ENCODE results near the gene NUDCD3. TPM values are rescaled to one million over a fixed set of nuclear protein-coding genes. Genes with fewer than 3 reads are reported as not detected.
A peak's percentile ranks its signal among the peaks of the same experiment; 100 is the strongest.

Gene NUDCD3
- total RNA-seq, 1 experiment from 2014 or later: 71.9 TPM

DNA sequence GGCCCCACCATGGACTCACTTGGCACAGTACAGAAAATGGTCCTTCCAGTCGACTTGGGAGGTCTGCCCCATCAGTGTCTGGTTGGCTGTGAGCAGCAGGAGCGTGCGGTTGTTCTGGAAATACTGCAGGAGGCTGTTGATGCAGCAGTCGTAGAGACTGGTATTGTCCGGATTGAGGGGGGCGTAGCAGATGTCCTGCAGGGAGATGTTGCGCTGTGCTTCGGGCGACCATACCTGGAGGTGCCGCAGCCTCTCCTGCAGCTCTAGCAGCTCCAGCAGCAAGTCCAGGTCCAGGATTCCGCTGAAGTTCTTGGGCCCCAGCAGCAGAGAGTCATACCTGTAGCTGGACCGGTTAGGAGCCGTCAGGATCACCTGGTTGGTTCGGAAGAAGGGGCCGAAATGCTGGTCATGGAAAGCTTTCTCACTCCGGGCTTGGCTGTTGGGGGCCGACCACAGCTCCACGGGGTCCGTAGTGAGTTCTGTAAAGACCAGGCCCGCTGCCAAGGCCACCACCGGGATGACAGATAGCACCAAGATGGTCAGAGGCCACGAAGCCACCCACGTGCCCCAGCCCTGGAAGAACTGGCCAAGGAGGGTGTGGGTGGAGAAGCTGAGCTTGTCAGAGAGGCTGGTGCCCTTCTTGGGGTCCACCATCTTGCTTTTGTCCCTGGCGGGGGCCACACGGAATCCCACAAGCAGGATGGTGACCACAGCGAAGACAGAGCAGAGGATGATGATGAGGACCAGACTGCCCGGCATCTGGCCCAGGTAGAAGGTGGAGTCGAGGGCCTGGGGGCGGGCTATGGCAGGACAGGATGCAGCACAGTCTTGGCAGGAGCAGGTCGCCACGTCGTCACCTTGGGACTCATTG lies 48.6 kb upstream of the NUDCD3 start:
- Histone ChIP-seq H2BK20ac (ENCODE audit: low read depth, low read length, poor library complexity, severe bottlenecking) (no peak overlapping the region), H3K4ac (ENCODE audit: low read depth, low read length) (no peak overlapping the region), H3K4me1 (ENCODE audit: insufficient read depth, low read length) (no peaks in the 10 kb centered on the region), H3K9me3 (ENCODE audit: control insufficient read depth, low read depth, low read length) (no peaks in the 10 kb centered on the region), H2BK15ac (ENCODE audit: low read depth, low read length) (no peak overlapping the region), H3K14ac (ENCODE audit: insufficient read depth, low read length) (peak overlapping the region; percentile 20; the same call in 1 of the 2 replicates), H2BK120ac (ENCODE audit: low read depth, low read length, poor library complexity, severe bottlenecking) (no peak overlapping the region), H4K91ac (ENCODE audit: insufficient read length, low read depth, low read length) (no peak overlapping the region), H4K8ac (replicated peaks; ENCODE audit: insufficient read length, low read depth, low read length) (no peak overlapping the region), H4K5ac (ENCODE audit: insufficient read length, low read depth, low read length) (no peak overlapping the region), H3K56ac (ENCODE audit: insufficient read length, low read depth, low read length) (no peak overlapping the region), H3K9ac (ENCODE audit: extremely low read depth, insufficient read length, low read length) (no peak overlapping the region), H3K23me2 (ENCODE audit: insufficient read length, low read depth, low read length, poor library complexity, severe bottlenecking) (no peaks in the 10 kb centered on the region), H3K23ac (ENCODE audit: insufficient read length, low read depth, low read length) (no peak overlapping the region), H2BK12ac (ENCODE audit: insufficient read length, low read depth, low read length) (no peak overlapping the region), H3K79me2 (ENCODE audit: insufficient read depth, low read length) (no peaks in the 10 kb centered on the region), H2BK5ac (ENCODE audit: insufficient read length, low read length) (no peak overlapping the region), H2AFZ (ENCODE audit: low read length) (no peak overlapping the region), H3K18ac (ENCODE audit: insufficient read length, low read depth, low read length) (no peak overlapping the region), H4K20me1 (ENCODE audit: control insufficient read depth, insufficient read depth, insufficient read length) (no peaks in the 10 kb centered on the region), H3K79me1 (ENCODE audit: insufficient read depth, low read depth, low read length, poor library complexity, severe bottlenecking) (no peaks in the 10 kb centered on the region), H2AK5ac (ENCODE audit: insufficient read length, low read length) (no peak overlapping the region), H3K4me2 (ENCODE audit: insufficient read depth, insufficient read length, low read length) (no peak overlapping the region), H3K27me3 (ENCODE audit: insufficient read depth, low read length) (no peaks in the 10 kb centered on the region), H3K27ac (ENCODE audit: insufficient read length, low read depth, low read length) (no peak overlapping the region), H3T11ph (ENCODE audit: low read length) (no peak overlapping the region)
- Mint-ChIP-seq H3K4me1 (peaks cover 0 to 4% of the 10 kb centered on the region in 2 experiments; a peak in 1 of 4 replicates), H3K36me3 (ENCODE audit: insufficient read depth in 1 of 3, low read depth in 3 of 3) (no peaks in the 10 kb centered on the region; a peak in 1 of 7 replicates), H3K4me3 (no peak overlapping the region; a peak in 1 of 5 replicates), H3K27me3 (ENCODE audit: low read depth) (peaks cover 2% of the 10 kb centered on the region; the same call in 1 of the 2 replicates), H3K9me3 (no peaks in the 10 kb centered on the region), H3K27ac (no peak overlapping the region)
- TF ChIP-seq, protein P1, sequence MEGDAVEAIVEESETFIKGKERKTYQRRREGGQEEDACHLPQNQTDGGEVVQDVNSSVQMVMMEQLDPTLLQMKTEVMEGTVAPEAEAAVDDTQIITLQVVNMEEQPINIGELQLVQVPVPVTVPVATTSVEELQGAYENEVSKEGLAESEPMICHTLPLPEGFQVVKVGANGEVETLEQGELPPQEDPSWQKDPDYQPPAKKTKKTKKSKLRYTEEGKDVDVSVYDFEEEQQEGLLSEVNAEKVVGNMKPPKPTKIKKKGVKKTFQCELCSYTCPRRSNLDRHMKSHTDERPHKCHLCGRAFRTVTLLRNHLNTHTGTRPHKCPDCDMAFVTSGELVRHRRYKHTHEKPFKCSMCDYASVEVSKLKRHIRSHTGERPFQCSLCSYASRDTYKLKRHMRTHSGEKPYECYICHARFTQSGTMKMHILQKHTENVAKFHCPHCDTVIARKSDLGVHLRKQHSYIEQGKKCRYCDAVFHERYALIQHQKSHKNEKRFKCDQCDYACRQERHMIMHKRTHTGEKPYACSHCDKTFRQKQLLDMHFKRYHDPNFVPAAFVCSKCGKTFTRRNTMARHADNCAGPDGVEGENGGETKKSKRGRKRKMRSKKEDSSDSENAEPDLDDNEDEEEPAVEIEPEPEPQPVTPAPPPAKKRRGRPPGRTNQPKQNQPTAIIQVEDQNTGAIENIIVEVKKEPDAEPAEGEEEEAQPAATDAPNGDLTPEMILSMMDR (conservative IDR thresholded peaks at IDR 0.05): no peak
- no peak for DNase-seq
- no CpG with 5 or more reads among the region's 32 CpGs for whole genome bisulfite sequencing (ENCODE audit: extremely low coverage, insufficient read length, low lambda C conversion rate)

Data from H9 (cell line).